ENCODE data around the gene S100A1. TPM values are rescaled to one million over a fixed set of nuclear protein-coding genes. Genes with fewer than 3 reads are reported as not detected.

The S100A1 gene
- polyA plus RNA-seq, 1 of the 3 experiments (the other 2 are of a cell fraction), result 0.18 TPM

- TF ChIP-seq CHD2 (IDR thresholded peaks at IDR 0.05; ENCODE audit: low read length, partially characterized antibody) (peak; percentile 67), RCOR1 (IDR thresholded peaks at IDR 0.05; ENCODE audit: low read length) (no peak), EZH2phosphoT487 (IDR thresholded peaks at IDR 0.05; ENCODE audit: borderline replicate concordance, low read depth) (no peak)
- TF ChIP-seq, protein P1, sequence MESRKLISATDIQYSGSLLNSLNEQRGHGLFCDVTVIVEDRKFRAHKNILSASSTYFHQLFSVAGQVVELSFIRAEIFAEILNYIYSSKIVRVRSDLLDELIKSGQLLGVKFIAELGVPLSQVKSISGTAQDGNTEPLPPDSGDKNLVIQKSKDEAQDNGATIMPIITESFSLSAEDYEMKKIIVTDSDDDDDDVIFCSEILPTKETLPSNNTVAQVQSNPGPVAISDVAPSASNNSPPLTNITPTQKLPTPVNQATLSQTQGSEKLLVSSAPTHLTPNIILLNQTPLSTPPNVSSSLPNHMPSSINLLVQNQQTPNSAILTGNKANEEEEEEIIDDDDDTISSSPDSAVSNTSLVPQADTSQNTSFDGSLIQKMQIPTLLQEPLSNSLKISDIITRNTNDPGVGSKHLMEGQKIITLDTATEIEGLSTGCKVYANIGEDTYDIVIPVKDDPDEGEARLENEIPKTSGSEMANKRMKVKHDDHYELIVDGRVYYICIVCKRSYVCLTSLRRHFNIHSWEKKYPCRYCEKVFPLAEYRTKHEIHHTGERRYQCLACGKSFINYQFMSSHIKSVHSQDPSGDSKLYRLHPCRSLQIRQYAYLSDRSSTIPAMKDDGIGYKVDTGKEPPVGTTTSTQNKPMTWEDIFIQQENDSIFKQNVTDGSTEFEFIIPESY (IDR thresholded peaks at IDR 0.05; ENCODE audit: borderline replicate concordance, low read depth), result no peak
- TF ChIP-seq, protein P2, sequence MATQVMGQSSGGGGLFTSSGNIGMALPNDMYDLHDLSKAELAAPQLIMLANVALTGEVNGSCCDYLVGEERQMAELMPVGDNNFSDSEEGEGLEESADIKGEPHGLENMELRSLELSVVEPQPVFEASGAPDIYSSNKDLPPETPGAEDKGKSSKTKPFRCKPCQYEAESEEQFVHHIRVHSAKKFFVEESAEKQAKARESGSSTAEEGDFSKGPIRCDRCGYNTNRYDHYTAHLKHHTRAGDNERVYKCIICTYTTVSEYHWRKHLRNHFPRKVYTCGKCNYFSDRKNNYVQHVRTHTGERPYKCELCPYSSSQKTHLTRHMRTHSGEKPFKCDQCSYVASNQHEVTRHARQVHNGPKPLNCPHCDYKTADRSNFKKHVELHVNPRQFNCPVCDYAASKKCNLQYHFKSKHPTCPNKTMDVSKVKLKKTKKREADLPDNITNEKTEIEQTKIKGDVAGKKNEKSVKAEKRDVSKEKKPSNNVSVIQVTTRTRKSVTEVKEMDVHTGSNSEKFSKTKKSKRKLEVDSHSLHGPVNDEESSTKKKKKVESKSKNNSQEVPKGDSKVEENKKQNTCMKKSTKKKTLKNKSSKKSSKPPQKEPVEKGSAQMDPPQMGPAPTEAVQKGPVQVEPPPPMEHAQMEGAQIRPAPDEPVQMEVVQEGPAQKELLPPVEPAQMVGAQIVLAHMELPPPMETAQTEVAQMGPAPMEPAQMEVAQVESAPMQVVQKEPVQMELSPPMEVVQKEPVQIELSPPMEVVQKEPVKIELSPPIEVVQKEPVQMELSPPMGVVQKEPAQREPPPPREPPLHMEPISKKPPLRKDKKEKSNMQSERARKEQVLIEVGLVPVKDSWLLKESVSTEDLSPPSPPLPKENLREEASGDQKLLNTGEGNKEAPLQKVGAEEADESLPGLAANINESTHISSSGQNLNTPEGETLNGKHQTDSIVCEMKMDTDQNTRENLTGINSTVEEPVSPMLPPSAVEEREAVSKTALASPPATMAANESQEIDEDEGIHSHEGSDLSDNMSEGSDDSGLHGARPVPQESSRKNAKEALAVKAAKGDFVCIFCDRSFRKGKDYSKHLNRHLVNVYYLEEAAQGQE (IDR thresholded peaks at IDR 0.05; ENCODE audit: low read depth, low read length), result 0 out of 2 replicates have a peak, but pooled peaks have one; percentile 13
- TF ChIP-seq, protein P3, sequence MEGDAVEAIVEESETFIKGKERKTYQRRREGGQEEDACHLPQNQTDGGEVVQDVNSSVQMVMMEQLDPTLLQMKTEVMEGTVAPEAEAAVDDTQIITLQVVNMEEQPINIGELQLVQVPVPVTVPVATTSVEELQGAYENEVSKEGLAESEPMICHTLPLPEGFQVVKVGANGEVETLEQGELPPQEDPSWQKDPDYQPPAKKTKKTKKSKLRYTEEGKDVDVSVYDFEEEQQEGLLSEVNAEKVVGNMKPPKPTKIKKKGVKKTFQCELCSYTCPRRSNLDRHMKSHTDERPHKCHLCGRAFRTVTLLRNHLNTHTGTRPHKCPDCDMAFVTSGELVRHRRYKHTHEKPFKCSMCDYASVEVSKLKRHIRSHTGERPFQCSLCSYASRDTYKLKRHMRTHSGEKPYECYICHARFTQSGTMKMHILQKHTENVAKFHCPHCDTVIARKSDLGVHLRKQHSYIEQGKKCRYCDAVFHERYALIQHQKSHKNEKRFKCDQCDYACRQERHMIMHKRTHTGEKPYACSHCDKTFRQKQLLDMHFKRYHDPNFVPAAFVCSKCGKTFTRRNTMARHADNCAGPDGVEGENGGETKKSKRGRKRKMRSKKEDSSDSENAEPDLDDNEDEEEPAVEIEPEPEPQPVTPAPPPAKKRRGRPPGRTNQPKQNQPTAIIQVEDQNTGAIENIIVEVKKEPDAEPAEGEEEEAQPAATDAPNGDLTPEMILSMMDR (IDR thresholded peaks at IDR 0.05), result no peak
- TF ChIP-seq, protein P4, sequence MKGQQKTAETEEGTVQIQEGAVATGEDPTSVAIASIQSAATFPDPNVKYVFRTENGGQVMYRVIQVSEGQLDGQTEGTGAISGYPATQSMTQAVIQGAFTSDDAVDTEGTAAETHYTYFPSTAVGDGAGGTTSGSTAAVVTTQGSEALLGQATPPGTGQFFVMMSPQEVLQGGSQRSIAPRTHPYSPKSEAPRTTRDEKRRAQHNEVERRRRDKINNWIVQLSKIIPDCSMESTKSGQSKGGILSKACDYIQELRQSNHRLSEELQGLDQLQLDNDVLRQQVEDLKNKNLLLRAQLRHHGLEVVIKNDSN (IDR thresholded peaks at IDR 0.05; ENCODE audit: borderline replicate concordance, low read depth), result 0 out of 2 replicates have a peak, but pooled peaks have one; percentile 52
Measured at GRCh38 chr1:153633754-153634665, 5.8 kb downstream of the S100A1 start, which contains the start of gene CHTOP (continued).

DNA sequence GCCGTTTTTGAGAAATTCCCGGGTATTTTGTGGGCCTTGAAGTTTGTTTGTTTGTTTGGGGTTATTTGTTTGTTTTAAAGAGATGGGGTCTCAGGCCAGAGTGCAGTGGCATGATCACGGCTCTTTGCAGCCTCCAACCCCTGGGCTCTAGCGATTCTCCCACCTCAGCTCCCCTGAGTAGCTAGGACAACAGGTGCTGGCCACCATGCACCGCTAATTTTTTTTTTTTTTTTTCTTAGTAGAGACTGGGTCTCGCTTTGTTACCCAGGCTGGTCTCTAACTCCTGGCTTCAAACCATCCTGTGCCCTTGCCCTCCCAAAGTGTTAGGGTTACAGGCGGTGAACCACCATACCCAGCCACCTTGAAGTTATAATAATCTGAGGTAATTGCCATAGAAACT lies 7.6 kb downstream of the S100A1 start:
- no peak for DNase-seq
- Histone ChIP-seq H3K9me3 (no peaks in the 10 kb centered on the region), H3K27me3 (ENCODE audit: insufficient read depth) (no peaks in the 10 kb centered on the region), H4K20me1 (ENCODE audit: insufficient read depth) (peaks cover 3% of the 10 kb centered on the region; the same call in 1 of the 2 replicates), H3K4me1 (ENCODE audit: control insufficient read depth in 1 of 2, insufficient read depth in 2 of 2, low read depth in 1 of 2, low read length in 1 of 2) (no peaks in the 10 kb centered on the region; a peak in 1 of 4 replicates), H3K4me2 (peak overlapping the region; percentile 88), H3K79me2 (ENCODE audit: insufficient read depth) (peaks cover 66% of the 10 kb centered on the region), H3K9me2 (no peaks in the 10 kb centered on the region), H2AFZ (ENCODE audit: low read depth) (no peak overlapping the region), H3F3A (replicated peaks; ENCODE audit: insufficient read depth) (peaks cover 24% of the 10 kb centered on the region), H3K9ac (no peak overlapping the region), H3K36me3 (replicated peaks in 1 of 2; ENCODE audit: control insufficient read depth in 1 of 2, insufficient read depth in 2 of 2, low read length in 1 of 2) (peaks cover 40 to 55% of the 10 kb centered on the region in 2 experiments), H3K4me3 (ENCODE audit: low read depth in 2 of 2, low read length in 1 of 2) (peak overlapping the region in 1 of 2 experiments; percentile 97; a peak in 2 of 4 replicates), H3K27ac (ENCODE audit: low read depth in 2 of 2, low read length in 1 of 2) (no peak overlapping the region)
- ChIA-PET POLR2A (interaction anchor here (2.6 kb wide), 1 partner anchor 11 kb away, joined by 32 read pairs; no protein-coding TSS in a partner anchor), CTCF (interaction anchor here (2.1 kb wide), 1 partner anchor 125 kb away, joined by 11 read pairs; no protein-coding TSS in a partner anchor)
- 74% methylated on average over 7 of the region's 7 CpGs for WGBS (ENCODE audit: low lambda C conversion rate)
- no peak for TF ChIP-seq RXRA (IDR thresholded peaks at IDR 0.05; ENCODE audit: borderline replicate concordance, low read depth)
- TF ChIP-seq, protein P3 (IDR thresholded peaks at IDR 0.05), result no peak
- no peak for TF ChIP-seq MAX (IDR thresholded peaks at IDR 0.05; ENCODE audit: low read depth)
- TF ChIP-seq SIN3A (IDR thresholded peaks at IDR 0.05; ENCODE audit: borderline replicate concordance, low read depth, low read length), result no peak
- no peak for TF ChIP-seq TCF12 (IDR thresholded peaks at IDR 0.05)
- TF ChIP-seq SMC3 (IDR thresholded peaks at IDR 0.05; ENCODE audit: low read depth, low read length), result no peak
- TF ChIP-seq, protein P5, sequence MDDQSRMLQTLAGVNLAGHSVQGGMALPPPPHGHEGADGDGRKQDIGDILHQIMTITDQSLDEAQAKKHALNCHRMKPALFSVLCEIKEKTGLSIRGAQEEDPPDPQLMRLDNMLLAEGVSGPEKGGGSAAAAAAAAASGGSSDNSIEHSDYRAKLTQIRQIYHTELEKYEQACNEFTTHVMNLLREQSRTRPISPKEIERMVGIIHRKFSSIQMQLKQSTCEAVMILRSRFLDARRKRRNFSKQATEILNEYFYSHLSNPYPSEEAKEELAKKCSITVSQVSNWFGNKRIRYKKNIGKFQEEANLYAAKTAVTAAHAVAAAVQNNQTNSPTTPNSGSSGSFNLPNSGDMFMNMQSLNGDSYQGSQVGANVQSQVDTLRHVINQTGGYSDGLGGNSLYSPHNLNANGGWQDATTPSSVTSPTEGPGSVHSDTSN (IDR thresholded peaks at IDR 0.05), result no peak
- no peak for TF ChIP-seq RFX5 (IDR thresholded peaks at IDR 0.05; ENCODE audit: low read length)
- no peak for TF ChIP-seq NFIC (IDR thresholded peaks at IDR 0.05; ENCODE audit: borderline replicate concordance)
- no peak for TF ChIP-seq RCOR1 (IDR thresholded peaks at IDR 0.05; ENCODE audit: low read length)
